Testis (tissue), 2 donors: ENCODE measurements around the gene L3MBTL3.

Source experiments
- CTCF ChIP-seq, 3 experiments: fragments of 450-650 bp in 2 of 3; fragments of 200-600 bp in 1 of 3; sonication (generic) in 1 of 3; IDR thresholded peaks; one replicate each; pipeline ENCODE4 v1.5.1; 2016 to 2019; ENCODE audit warnings: antibody characterized with exemption in 3 of 3, mild to moderate bottlenecking in 2 of 3, moderate library complexity in 1 of 3
- POLR2A ChIP-seq: fragments of 450-650 bp; IDR thresholded peaks from one replicate; pipeline ENCODE4 v1.6.1; 2017; ENCODE audit warnings: antibody characterized with exemption, mild to moderate bottlenecking, moderate library complexity

GRCh38 chr6:130008236-130008873 lies 10.0 kb upstream of the L3MBTL3 start:
- no peak for TF ChIP-seq CTCF (IDR thresholded peaks at IDR 0.05)
- no peak for TF ChIP-seq POLR2A
